Measurements from ENCODE around the gene CMPK2.

The CMPK2 gene

DNA sequence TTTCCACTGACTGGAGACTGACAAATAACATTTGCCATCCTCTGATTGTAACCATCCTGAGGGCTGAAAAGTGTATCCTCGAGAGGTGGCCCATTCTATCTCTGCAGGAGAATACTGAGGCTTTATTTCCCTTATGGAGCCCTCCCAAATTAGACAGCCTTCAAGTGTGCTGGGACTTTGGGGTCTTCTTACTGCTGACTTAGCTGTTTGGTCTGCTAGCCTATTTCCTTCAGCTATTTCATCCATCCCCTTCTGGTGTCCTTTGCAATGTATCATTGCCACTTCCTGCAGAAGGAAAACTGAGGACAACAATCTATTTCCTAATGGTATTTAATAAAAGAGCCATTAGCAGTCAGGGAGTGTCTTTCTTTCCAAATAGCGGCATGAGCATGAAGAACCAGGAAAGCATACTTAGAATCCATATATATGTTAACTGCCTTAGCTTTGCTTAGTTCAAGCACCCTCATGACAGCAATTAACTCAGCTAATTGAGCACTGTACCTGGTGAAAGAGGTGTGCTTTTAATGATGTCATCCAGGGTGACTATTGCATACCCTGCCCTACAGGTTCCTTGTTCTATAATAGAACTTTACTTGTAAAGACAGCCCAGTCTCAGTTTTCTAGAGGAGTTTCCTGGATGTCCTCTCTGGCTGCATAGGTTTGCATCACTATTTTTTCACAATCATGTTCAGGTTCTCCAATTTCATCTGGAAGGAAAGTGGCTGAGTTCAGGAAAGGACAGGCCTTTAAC is 24.0 kb downstream of the CMPK2 start:
- DNase-seq, result no peak

DNA sequence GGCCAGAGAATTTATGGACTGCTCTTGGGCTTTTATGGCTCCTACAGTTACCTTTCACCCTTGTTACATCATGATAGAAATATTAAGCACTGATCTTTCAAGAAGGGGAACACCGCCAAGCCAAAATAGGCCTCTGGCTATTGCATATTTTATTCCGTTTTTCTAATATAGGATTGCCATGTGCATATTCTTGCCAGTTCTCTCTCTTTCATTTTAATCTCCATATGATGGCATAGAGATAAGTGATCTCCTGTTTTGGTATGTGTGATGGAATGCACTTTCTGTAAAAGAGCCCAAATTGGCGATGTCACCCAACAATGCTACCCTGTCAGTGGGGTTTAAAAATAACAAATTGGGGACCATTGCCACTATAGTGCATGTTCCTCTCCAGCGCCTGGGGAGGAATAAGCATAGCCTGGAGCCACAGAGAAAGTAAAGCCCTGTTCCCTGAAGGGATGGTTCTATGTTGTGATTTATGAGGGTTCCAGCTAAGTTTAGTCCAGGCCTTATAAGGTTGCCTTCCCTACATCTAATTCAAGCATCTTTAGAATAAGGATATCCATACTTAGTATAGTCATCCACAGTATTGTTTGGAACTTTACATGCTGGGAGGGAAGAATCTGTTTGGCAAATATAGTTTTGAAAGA is 26.9 kb downstream of the CMPK2 start:
- DNase-seq, result no peak

DNA sequence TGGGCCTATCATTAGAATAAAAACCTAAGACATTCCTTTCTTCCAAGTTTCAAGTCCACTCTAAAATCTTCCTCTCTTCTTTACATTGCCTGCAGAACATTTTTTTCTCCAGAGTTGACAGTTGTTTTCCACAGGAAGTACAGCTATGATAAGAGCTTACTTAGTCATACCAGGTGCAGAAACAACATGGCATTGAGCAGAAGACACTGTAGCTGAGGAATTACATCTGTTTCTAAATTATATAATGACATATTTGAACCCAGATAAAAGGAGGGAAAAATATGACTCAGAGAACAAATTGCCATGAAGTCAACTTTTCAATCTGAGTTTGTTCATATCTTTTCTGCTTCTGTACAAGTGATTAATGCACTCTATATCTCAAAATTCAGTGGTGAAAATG is 30.2 kb downstream of the CMPK2 start:
- DNase-seq, result peak; percentile 3

DNA sequence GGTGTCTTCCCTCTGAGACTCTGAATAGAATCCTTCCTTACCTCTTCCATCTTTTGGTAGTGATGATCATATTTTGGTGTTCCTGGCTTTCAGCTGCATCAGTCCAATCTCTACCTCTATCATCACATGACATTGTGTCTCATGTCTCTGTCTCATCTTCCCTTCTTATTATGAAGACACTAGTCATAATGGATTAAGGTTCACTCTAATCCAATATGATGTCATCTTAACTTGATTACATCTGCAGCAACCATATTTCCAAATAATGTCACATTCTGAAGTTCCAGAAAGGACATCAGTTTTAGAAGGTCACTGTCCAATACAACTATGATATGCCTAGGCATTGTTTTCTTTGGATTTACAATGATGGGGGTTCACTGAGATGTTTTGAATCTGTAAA is 31.5 kb downstream of the CMPK2 start:
- no peak for DNase-seq

DNA sequence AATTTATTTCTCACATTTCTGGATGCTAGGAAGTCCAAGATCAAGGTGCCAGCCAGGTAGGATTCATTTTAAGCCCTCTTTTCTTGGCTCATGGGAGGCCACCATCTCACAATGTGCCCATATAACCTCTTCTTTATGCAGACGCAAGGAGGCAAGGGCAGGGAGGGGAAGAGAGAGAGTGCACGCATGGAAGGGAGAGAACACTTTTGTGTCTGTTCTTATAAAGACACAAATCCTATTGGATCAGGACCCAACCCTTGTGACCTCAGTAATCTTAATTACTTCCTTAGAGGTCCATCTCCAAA is 32.5 kb downstream of the CMPK2 start:
- DNase-seq, result no peak

DNA sequence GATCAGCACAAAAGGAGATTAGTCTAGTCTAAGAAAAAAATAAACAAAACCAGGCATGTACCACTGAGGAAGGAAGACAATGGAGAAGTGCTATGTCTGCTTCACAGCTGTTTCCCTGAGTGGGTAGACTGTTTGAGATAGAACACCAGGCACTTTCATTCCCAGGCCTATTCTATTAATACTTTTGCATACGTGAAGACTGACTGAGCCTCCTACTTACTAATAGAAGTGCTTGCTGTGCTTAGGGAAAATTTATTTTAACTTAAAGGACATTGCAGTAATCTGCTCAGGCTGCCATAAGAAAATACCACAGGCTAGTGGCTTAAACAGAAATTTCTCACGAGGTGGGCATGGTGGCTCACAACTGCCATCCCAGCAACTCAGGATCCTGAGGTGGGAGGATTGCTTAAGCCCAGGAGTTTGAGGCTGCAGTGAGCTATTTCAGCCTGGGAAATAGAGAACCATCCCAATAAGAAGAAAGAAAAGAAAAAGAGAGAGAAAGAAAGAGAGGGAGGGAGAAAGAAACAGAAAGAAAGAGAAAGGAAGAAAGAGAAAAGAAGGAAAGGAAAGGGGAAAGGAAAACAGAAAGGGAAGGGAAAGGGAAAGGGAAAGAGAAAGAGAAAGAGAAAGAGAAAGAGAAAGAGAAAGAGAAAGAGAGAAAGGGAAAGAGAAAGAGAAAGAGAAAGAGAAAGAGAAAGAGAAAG is 33.0 kb downstream of the CMPK2 start:
- DNase-seq, result no peak

DNA sequence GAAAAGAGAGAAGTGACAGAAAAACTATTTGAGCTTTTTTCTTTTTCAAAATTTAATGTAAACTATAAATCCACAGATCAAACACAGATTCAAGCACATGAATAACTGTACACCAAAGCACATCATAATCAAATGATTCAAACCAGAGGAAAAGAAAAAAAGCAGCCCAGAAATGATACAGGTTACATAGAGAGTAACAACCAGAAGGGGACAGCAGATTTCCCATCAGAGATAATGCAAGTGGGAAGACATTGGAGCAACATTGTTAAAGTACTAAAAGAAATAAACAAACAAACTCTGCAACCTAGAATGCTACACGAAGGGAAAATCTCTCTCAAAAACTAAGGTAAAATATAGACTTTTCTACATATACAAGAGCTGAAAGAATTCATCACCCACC is 34.5 kb downstream of the CMPK2 start:
- no peak for DNase-seq

DNA sequence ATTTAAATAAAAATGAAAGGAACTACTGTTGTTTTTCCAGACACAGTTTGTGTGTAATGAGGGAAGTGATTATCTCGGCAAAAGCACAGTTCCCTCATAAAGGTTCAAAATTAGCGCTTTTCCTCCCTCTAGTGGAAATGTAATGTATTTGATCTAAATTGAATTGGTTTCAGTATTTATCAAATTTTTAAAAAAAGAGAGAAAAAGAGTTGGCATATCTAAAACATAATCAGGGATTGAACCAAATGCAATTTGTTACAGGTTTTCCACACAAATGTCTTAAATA is 37.5 kb downstream of the CMPK2 start:
- peak; percentile 57 for DNase-seq

DNA sequence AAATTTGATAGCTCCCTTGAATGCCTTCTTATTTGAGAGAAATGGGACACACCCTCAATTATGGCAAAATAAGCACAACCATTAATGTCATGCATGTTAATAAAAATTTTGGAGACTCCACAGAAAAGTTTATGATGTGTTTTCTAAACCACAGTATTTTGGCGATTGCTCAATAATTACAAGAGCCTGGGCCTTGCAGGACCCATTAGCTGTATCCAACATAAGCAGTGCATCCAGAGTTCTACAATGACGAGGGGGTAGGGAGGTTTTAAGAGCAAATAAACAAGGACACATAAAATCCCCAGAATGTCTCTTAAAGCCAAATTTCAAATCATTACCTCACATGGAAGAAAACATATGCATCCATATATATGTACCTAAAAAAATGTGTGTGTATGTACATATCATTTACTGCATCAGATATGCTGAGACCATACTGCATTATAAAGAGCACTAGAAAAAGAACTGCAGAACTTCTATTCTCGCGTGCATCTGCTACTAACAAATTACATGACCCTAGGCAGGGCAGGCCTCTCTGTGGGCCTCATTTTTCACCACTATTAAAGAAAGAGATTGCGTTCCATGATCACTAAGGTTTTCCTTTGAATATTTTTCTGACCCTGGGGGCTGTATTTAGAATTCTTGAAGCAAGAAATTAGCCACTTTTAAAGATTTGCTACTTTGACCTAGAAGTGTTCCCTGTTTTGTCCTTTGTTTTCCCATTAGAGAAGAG is 38.0 kb downstream of the CMPK2 start:
- peak; percentile 58 for DNase-seq

DNA sequence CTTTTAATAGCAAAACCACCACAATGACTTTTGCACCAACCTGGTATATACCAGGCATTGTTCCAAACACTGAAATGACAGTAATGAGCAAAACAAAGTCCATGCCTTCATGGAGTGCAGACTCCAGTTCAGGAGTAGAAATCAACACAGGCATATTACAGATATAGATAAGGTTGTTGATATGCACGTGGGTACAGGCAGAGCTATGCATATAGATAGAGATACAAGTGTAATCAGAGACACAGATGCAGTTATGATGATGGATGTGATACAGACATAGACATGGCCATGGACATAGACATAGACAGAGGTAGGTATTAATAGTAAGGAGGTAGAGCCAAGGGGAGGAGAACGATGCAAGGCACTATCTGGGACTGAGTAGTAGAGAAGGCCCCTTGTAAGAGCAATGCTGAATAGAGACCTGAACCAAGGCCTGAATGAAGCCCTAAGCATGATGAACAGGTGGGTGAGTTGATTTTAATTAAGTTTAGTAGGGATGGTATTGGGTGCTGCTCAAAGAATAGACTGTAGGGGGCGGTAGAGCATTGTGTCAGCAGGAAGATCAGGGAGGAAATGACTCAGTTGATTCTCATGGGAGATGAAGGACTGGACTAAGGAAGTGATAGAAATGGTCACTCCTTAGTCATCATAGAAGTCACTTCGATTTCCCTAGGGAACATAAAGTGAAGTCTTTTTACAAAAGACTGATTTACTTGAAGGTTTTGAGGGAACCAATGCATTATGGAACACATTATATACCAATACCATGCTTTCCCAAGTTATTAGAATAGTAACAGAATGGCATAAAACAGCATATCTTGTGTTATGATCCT is 39.4 kb downstream of the CMPK2 start:
- peak; percentile 59 for DNase-seq

DNA sequence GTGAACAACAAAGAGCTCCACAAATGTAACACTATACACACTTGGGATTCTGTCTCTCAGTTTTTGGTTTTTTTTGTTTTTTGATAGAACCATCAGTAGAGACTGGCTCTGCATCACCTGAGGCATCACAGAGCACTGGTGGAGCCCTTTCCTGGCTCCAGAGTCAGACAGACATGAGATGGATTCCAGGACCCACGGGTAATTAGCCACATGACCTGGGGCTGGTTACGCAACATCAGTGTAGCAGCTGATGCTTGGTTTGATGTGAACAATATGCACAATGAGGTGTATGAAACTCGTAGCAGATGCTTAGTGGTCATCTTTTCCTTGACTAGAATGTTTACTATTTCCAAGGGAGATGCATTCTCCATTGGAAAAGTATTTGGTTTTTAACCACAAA is 40.7 kb downstream of the CMPK2 start:
- peak; percentile 94 for DNase-seq

DNA sequence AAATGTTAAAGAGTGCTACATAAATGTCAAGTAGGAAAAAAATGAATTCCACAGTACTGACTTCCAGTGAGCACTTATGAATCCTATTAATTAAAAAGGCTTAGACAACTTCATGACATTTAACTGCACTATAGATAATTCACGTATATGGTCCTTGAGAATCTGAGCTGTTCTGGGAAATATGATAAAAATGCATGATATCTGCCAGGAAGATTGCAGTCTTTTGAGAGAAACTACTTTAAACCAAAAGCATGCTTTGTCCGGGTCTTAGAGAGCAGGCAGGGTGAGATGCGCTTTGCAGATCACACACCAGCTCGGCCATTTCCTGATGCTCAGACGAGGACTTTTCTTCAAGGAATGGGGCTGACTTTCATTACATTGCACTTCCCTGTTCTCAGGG is 42.6 kb downstream of the CMPK2 start:
- DNase-seq, result peak; percentile 93

DNA sequence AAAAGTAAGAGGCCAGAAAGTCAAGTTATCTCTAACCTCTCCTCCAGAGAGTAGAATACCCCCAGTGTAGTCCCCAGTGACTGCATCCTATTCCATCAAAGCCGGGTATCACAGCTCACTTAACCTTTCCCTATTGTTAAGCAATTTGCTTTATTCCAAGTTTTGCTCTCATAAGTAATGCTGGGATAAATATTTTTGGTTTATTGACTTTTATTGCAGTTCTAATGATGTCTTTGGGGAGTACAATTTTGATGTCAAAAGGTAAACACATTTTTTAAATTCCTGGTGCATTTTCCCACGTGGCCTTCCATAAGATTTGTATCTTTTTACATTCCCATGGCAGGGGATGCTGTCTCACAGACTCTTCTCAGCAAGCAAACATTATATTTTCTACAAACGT is 43.3 kb downstream of the CMPK2 start:
- DNase-seq, result peak; percentile 52

DNA sequence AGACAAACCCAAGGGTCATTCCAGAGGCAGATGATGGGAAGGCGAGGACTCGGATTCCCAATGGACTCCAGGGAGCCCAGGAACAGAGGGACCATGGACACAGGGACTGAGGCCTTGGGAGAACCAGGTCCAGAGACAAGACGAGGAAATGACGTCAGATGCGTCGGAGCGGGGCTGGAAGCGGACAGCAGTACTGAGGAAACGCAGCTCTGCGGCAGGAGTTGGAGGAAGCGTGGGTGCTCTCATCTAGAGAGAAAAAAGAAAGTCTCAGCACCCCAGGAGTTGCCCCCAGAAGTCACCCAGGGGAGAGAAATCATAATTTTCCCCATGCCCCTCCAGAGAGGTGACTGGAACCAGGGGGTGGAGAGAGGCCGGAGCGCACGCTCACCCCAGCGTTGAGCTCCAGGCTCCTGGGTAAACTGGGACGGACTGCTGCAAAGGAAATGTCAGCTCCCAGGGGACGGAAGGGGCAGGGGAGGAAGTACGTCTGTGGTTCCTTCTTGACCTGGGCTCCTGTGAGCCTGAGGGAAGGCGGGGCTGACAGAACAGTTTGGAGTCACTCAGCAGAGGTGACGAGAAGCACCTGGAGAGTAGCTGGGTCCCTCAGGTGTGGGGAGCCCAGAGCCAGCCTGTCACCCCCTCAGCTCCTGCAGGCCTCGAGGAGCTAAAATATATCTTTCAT is 44.7 kb downstream of the CMPK2 start:
- DNase-seq, result no peak

DNA sequence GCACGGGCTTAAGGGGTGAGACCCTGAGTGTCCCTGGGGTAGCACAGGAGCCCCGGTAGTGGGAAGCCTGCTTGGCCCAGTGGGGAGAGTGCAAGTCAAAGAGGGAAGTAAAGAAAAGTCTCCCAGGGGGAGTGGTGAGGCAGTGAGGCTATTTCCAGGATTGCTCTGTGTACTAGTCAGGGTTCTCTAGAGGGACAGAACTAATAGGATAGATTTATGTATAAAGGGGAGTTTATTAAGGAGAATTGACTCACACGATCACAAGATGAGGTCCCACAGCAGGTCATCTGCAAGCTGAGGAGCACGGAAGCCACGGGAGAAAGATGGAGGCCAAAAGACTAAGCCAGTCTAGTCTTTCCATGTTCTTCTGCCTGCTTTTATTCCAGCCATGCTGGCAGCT is 45.5 kb downstream of the CMPK2 start:
- DNase-seq, result no peak

DNA sequence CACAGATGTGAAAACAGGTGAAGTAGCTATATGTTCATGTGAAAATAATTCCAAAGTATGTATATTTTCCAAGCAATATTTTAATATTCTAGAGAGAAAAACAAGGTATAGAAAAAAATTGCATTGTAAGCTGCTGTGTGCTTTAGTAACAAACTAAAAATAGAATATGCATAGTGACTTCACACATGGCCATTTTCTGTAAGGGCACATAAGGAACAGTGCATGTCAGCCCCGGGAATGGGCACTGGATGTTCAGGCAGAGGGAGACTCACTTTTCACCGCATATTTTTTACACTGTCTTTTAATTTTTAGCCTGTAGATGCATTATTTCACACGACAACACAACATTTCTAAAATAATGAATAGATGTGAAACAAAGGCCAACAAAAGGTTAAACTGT is 46.0 kb downstream of the CMPK2 start:
- DNase-seq, result no peak

DNA sequence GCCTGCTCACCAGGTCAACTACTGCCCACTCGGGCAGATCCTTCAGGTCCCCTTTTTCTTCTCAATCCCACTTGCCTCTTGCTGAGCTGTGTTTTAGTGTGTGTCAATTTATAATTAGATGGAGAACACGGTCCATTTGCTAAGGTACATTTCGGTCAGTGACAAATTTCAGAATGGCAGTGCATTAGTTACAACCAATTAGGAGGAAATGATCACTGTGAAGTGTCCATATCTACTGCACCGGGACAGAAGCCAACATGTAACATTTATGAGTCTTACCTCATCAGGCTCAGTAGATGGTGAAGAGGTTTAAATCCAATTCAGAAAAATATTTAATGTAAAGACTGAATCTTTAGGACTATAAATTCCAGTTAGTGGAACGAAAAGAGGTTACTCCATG is 47.7 kb downstream of the CMPK2 start:
- DNase-seq, result no peak

DNA sequence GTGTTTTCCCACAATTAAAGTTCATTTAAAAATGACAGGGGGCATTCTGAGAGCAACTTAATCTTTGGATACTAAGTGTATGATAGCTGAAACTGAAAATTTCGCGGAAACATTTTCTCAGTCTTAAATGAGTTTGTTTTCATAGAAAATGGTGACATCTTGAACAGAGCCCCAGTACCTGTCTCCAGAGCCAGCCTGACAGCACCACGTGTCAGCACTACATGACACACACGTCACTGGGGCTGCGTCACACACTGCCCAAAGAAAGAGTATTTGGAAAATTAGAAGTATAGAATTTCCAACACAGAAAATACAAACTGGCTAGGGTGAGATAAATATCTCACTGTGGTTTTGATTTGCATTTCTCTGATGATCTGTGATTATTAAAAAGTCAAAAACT is 50.8 kb downstream of the CMPK2 start:
- DNase-seq, result no peak

DNA sequence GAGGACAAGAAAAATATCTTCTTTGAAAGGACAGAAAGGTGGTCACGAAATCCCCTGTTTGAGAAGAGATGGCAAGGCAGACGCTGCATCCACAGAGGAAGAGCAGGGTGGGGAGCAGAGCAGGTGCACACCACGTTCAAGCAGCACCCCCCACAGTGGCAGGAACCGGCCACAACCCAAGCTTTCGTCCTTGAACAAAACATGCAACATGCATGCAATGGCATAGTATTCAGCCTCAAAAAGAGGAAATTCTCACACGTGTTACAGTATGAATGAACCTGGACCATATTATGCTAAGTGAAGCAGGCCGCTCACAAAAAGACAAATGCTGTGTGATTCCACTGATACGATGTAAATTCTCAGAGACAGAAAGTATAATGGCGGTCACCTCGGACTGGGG is 51.4 kb downstream of the CMPK2 start:
- no peak for DNase-seq

DNA sequence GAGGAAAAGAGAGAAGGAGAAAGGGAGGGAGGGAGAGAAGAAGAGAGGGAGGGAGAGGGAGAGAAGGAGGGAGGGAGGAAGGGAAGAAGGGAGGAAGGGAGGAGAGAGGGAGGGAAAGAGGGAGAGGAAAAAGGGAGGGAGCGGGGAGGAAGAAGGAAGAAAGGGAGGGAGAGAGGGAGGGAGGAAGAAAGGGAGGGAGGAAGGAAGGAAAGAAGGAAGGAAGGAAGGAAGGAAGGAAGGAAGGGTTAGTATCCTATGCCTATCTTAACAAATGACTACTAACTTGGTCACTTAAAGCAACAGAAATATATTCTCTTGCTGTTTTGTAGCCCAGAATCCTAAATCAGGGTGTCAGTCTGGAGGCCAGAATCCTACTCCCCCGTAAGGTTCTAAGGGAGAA is 52.1 kb downstream of the CMPK2 start:
- DNase-seq, result no peak

DNA sequence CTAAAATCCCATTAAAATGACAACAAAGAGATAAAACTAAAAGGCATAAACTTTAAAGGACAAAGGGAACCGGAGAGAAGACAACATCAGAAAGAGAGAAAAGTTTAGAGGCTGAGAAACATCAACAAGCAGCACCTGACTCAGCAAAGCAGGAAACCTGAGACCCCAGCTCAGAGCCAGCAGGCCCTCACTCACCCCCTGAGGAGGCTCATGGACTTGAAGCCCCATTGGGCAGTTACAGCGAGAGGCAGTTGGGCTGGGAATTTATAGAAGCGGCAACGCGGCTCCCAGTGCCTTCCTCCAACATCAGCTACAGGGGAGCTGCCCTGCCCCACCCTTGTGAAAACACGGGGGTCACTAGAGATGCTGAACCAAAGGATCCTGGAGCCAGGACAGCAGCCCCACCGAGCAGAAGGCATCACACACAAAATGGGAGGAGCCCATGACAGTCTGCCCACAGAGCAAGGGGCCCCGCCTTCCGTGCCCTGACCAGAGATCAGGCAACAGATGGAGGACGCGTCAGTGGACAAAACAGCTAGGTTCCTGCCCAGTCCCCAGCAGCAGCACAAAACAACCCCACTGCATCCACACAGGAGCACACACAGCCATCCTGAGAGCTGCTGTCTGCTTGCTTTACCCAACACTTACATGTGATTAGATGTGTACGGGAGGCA is 52.7 kb downstream of the CMPK2 start:
- DNase-seq, result no peak

DNA sequence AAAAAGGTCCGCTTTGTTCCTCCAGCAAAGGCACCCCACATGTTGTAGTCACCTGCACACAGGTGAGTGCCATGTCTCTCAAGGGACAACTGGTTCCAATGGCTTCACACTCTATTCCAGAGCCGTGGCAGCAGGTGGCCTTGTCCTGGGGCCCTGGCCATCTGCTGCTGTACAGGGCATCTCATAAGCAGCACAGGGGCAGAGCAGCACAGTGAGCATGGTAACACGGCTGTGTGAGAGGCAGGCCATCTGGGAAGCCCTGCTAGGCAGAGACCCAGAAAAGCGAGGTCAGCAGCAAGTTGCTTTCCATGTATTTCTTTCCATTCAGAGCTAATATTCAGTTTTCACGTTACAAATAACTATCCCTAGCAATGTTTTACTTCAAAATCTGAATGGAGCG is 54.7 kb downstream of the CMPK2 start:
- no peak for DNase-seq
